GM19463 (cell line): ENCODE measurements around the gene TCF4.
"Not testable (repeated sequence)": the region's sequence is repeated elsewhere in the genome, so short reads cannot be mapped to it uniquely, and the experiment has no call there.

ENCODE experiments used
- ATAC-seq: cut with Tn5 transposase; IDR thresholded peaks from one replicate; pipeline ENCODE4 v1.9.1; 2021; ENCODE audit warnings: mild to moderate bottlenecking, moderate library complexity; ENCODE audit not compliant: unreplicated experiment

TCF4 gene

DNA sequence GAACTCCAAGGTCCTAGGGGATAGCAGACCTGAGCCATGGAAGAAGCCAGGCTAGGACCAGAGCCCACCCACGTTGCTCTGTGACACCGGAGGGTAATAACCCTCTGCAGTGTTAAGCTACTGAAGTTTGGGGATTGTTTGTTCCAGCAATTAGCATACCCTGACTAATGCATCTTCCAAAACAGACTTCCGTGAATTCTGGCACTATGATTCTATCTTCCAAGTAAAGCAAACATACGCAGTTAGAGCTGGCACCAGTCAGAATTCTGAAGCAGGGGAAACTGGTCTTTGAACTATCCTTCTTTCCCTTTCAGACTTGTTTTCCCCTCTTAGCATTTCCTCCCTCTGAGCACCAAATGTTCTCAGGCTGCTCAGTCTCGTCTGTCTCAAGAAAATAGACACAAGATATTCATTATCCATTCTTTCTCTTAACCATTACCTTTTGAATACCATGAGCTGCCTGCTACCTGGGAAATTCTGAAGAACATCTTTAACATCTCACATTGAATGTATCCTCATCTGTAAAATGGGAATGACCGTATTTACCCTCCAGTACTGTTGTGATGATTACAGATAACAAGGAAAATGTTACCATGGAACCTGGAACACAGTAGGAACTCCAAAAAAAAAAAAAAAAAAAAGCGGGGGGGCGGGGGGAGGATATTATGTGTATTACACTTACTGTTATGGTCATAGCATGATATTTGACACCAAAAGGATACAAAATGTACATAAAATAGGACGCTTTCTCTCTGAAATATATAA is 108.2 kb downstream of the TCF4 start:
- ATAC-seq = no peak

DNA sequence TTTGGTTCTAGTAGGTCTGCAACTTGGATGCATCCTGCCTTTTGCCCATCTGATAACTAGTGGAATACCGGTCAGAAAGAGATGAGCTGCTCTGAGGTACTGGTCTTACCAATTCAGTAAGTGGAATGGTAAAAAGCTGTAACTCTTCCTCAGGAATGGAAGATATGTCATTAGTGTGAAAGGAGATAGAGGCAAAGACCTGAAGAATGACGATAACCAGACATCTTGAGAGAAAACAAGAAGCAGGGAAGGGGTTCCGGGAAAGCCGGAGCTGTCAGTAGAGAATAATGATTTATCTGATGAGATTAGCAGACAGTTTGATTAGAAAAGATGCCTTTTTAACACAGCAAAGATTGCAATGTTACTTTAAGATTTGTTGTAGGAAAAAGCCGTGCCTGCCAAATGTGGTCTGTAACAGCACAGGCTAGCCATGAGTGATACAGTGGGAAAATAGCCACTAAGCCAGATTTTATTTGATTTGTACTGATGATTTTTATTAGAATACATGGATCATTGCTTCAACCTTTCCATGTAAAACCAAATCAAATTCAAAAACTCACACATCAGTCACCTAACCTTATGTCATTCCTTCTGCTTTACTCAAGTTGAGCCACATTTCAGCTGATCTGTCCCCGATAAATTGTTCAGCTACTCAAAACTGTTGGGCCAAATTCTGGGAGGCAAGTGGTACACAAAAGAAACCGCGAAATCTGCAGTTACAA is 110.0 kb downstream of the TCF4 start:
- ATAC-seq = peak; percentile 21

GRCh38 chr18:55477499-55477859 is 110.5 kb downstream of the TCF4 start:
- ATAC-seq = peak; percentile 84

DNA sequence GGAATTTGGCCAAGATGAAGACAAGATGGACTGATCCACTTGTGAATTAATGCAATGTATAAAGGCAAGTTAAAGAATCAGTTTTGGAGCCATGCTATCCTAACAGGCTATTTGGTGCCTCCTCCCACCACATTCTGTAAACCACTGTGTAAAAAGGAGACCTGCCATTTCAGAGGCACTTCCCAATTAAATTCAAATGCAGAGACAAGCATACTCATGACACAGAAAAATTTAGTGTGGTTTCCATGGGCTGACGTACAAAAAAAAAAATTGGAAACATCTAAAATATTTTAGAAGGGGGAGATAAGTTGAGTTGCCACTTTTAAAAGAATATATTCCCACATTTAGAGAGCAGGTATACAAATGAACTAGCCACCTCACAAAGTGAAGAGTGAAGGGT is 112.1 kb downstream of the TCF4 start:
- no peak for ATAC-seq

GRCh38 chr18:55475467-55475866 is 112.5 kb downstream of the TCF4 start:
- no peak for ATAC-seq

DNA sequence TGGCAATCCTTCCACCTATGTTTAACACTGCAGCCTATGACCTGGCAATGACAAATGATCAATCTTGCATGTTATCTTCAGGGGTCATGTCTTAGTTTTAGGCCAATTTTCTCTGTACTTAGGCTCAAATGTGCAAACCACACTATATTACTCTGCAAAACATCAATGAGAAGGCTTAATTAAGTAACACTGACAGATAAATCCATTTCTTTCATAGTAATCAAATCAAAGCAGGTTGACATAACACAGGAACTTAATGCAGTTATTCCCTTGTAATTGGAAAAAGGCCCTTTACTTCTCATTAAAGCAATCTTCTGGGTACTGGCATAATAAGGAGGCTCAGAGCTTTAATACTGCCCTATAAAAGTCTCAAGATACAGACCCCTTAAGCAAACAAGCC is 114.4 kb downstream of the TCF4 start:
- no peak for ATAC-seq

GRCh38 chr18:55473058-55473457 is 114.9 kb downstream of the TCF4 start:
- no peak for ATAC-seq

DNA sequence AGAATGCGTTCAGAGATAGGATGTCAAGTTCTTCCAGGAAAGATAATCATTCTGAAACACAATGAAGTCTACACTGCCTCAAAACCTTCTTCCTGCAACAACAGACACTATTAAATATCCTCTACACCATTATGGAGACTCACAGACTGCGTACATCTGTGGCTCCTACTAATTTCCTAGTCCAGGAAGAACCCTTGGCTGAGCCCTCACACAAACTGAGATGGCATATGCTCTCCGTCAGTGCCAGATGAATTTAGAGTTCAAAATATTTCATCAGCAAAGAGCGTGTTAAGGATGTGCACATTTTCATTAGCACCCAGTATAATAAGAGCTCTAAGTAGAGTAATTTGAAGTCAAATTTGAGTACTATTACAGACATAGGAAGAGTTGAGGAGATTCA is 117.2 kb downstream of the TCF4 start:
- no peak for ATAC-seq

DNA sequence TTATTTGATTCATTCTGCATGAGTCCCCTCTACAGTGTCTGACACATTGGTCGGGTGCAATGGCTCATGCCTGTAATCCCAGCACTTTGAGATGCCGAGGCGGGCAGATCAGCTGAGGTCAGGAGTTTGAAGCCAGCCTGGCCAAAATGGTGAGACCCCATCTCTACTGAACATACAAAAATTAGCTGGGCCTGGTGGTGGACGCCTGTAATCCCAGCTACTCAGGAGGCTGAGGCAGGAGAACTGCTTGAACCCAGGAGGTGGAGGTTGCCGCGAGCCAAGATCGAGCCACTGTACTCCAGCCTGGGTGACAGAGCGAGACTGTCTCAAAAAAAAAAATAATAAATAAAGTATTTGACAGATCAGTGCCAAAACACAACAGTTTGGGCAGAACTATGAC is 118.9 kb downstream of the TCF4 start:
- not testable (repeated sequence) for ATAC-seq

DNA sequence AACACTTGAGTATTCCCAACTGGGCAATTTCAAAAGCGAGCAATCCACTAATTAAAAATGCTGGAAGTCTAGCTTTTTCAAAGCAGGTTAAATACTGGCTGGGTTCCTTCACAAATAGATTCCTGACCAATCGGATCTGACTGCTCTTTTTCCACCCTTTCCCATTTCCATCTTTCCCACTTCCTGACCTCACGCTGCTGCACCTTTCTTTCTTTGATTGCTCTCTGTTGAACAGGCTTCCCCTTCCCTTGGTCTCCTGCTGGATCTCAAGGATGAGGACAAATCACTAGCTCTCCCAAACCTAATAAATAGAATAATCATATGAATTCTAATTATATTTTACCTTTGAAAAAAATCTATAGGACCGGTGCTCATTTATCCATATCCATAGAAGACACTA is 121.2 kb downstream of the TCF4 start:
- no peak for ATAC-seq

GRCh38 chr18:55465313-55465712 is 122.7 kb downstream of the TCF4 start:
- no peak for ATAC-seq

- ATAC-seq = no peak
Measured at GRCh38 chr18:55464581-55464980, 123.4 kb downstream of the TCF4 start.

DNA sequence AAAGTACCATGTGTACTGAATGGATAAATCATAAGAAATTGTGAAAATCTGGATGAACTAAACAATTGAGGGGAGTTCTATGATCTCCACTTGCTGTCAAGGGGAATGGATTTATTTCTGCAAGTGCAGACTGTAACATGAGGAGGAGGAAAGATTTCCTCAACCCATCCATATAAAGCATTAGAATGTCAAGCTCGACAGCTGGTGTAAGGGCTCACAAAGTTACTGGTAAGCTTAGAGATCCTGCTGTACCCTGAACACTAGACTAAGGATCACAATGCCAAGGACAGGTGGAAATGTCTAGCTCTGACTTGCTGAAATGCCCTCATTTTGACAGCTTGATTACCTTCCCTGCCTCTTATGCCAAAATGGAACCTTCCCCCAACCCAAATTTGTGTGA is 125.3 kb downstream of the TCF4 start:
- no peak for ATAC-seq

GRCh38 chr18:55461848-55462247 is 126.1 kb downstream of the TCF4 start:
- no peak for ATAC-seq

- ATAC-seq = no peak
Measured at GRCh38 chr18:55458456-55459203, 129.4 kb downstream of the TCF4 start.

DNA sequence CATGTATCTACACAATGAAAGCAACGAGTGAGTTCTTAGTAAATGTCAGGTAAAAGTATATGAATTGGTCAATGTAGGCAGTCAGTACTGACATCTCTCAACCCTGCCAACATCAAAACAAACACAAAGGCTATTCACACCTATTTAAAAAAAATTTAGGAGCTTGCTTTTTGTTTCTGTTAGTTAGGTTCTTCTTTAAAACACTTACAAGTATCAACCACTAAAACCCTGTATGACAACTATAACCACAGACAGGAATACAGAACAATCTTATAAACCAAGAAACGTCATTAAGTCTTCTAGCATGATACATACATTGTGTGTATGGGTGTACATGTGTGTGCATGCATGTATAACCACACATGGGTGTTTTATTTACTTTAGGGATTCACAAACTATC is 131.0 kb downstream of the TCF4 start:
- ATAC-seq = no peak

GRCh38 chr18:55455938-55456337 is 132.1 kb downstream of the TCF4 start:
- peak; percentile 45 for ATAC-seq

DNA sequence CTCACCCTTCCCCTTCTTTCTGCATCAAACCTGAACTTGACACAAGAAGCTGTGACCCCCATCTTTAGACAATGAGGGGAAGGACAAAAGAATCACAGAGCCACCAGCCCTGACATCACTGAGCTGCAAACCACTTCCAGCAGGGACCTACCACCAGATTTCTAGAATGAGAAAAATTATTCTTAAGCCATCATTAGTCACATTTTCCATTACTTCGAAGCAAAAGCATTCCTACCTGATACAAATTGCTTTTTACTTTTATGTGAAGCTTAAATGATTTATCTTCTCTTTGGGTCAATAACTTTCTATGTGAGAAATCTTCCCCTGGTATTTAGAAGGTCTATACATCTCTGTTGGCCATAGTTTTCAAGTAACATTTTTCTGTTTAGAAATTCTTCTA is 134.8 kb downstream of the TCF4 start:
- no peak for ATAC-seq

DNA sequence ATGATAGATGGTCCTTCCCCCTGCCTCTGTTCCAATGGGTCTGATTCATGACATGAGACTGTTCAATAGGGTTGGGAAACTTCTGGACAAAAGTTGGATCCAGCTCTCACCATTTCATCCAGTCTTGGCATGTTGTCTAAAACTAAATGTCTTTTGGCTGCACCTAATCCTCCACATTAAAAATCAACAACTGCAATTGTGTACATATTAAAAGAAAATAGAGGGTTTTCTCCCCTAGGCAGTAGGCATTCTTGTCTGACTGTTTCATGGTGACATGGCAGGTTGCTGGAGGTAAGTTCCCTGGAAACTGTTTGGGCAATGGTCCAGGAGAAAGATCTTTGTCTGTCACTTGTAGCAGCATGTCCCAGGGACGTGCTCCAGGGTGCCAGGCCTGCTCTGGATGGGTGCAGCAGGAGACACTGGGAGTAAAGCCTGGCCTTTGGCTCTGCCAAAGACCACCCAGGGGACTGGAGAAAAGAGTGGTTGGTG is 135.8 kb downstream of the TCF4 start:
- ATAC-seq = no peak

GRCh38 chr18:55449412-55450140 is 138.4 kb downstream of the TCF4 start:
- ATAC-seq = no peak

DNA sequence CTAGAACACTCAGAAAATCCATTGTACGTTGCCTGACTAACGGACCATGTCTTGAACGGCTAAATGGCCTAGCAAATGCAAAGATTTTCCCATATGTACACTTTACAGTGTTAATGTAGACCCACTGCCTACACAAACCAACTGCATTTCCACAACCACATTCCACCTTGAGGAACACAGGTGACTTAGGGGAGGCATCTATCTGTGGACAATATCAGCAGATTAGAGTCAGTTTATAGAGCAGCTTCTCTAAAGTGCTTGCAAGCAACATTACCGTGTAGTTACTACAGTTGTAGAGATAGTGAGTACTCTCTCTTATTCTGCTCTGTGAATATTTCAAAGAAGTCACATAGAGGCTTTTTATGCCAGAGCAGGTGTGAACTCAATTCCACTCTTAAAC is 139.6 kb downstream of the TCF4 start:
- ATAC-seq = no peak
